ENCODE measurements around the gene SLTM.
"Not testable (repeated sequence)": the region's sequence is repeated elsewhere in the genome, so short reads cannot be mapped to it uniquely, and the experiment has no call there.

The SLTM gene

DNA sequence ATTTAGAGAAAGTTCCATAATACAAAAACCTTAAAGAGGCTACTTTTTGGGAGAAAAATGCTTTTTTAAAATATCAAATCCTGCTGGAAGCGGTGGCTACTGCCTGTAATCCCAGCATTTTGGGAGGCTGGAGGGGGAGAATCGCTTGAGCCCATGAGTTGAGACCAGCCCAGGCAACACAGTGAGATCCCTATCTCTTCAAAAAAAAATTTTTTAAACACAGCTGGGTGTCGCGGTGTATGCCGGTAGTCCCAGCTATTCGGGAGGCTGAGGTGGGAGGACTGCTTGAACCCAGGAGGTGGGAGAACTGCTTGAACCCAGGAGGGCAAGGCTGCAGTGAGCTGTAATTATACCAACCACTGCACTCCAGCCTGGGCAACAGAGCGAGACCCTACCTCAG lies 14.2 kb downstream of the SLTM start:
- H3K4me3 ChIP-seq (ENCODE audit: control insufficient read depth, low read depth, low read length): no peak overlapping the region
- no peak for TF ChIP-seq CTCF (conservative IDR thresholded peaks at IDR 0.05; ENCODE audit: control insufficient read depth, insufficient read depth, low read depth, low read length)
- DNase-seq (ENCODE audit: low read depth): no peak

DNA sequence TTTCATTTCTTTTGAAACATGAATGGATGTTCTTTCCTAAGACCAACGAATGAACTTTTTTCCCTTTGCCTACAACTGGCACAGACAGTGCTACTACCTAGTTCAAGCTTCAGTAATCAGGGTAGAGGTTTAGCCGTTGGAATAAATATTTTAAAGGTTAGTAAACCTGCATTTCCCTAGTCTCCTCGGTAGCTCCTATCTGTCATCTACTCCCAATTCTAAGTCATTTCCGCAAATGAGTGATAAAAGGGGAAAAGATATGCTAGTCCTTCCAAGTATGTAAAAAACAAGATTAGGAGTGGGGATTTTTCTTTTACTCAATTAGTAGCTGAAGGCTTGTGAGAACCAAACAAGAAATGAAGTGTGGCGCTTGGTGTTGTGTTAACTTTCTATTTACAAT lies 15.2 kb downstream of the SLTM start:
- TF ChIP-seq CTCF (conservative IDR thresholded peaks at IDR 0.05; ENCODE audit: control insufficient read depth, insufficient read depth, low read depth, low read length): no peak
- DNase-seq (ENCODE audit: low read depth): no peak
- H3K4me3 ChIP-seq (ENCODE audit: control insufficient read depth, low read depth, low read length): no peak overlapping the region

- not testable (repeated sequence) for DNase-seq (ENCODE audit: low read depth)
Observed at GRCh38 chr15:58917613-58918129, 15.8 kb downstream of the SLTM start.

DNA sequence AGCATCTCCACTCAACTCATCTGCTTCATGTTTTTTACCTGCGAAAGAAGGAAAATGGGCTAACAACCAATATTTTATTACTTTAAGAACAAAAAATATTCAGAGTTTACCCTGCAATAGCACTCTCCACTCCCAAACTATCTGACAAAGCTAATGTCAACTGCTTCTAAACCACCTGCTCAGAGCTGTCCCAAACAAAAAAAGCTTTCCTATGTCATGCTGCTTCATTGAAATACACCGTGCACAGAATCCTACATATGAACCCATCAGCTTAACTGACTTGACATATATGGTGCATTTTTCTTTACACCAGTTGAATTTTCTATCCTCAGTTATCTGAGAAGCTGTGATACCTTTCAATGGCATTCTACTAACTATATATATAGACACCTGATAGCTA lies 16.5 kb downstream of the SLTM start:
- H3K4me3 ChIP-seq (ENCODE audit: control insufficient read depth, low read depth, low read length): no peak overlapping the region
- no peak for DNase-seq (ENCODE audit: low read depth)
- no peak for TF ChIP-seq CTCF (conservative IDR thresholded peaks at IDR 0.05; ENCODE audit: control insufficient read depth, insufficient read depth, low read depth, low read length)

More at GRCh38 chr15:58917613-58918129, 15.8 kb downstream of the SLTM start:
- H3K4me3 ChIP-seq (ENCODE audit: control insufficient read depth, low read depth, low read length): not testable (repeated sequence)

DNA sequence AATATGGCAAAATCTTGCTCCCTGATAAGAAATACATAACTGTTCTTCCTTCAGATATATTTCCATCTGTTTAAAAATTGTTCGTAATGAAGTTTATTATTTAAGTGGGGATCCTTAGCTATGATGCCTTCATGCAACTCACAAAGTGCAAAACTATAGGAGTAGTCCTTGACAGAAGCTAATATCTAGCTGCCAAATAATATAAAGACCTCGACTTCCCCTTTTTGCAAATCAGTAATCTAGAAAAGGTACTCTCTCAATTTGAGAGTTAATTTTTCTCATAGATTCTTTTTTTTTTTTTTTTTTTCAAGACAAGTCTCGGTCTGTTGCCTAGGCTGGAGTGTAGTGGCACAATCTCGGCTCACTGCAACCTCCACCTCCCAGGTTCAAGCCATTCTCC lies 23.0 kb downstream of the SLTM start:
- H3K4me3 ChIP-seq (ENCODE audit: control insufficient read depth, low read depth, low read length): no peak overlapping the region
- DNase-seq (ENCODE audit: low read depth): no peak
- TF ChIP-seq CTCF (conservative IDR thresholded peaks at IDR 0.05; ENCODE audit: control insufficient read depth, insufficient read depth, low read depth, low read length): no peak

DNA sequence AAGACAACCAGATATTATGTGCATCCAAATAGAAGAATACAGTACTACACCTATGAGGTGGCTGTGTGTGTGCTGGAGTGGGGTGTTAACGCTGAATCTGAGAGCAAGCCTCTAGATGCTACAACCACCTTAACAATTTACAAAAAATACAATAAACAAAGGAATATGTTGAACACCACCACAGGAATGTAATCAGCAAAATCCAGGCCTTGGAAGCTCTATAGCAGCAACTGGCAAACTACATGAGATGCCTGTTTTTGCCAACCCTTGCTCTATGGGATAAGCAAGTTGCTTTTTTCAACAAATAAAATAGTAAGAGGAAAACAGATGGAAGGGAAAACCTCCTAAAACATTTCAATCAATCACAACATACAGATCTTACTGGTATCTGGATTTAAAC lies 23.9 kb downstream of the SLTM start:
- DNase-seq (ENCODE audit: low read depth): no peak
- no peak overlapping the region for H3K4me3 ChIP-seq (ENCODE audit: control insufficient read depth, low read depth, low read length)
- no peak for TF ChIP-seq CTCF (conservative IDR thresholded peaks at IDR 0.05; ENCODE audit: control insufficient read depth, insufficient read depth, low read depth, low read length)

- no peak overlapping the region for H3K4me3 ChIP-seq (ENCODE audit: control insufficient read depth, low read depth, low read length)
- TF ChIP-seq CTCF (conservative IDR thresholded peaks at IDR 0.05; ENCODE audit: control insufficient read depth, insufficient read depth, low read depth, low read length): no peak
Observed at GRCh38 chr15:58908550-58909309, 24.7 kb downstream of the SLTM start.

More at GRCh38 chr15:58908550-58909309, 24.7 kb downstream of the SLTM start:
- no peak for DNase-seq (ENCODE audit: low read depth)

Data from fibroblast of mammary gland (primary cell).